GM15510 (cell line): ENCODE data around the gene KLHL3.

Experiments used
- POLR2A ChIP-seq: IDR thresholded peaks from 3 replicates; pipeline ENCODE4 v1.6.1; 2011; ENCODE audit warnings: borderline replicate concordance; ENCODE audit not compliant: insufficient read length; ENCODE audit errors: extremely low read depth

The KLHL3 gene

DNA sequence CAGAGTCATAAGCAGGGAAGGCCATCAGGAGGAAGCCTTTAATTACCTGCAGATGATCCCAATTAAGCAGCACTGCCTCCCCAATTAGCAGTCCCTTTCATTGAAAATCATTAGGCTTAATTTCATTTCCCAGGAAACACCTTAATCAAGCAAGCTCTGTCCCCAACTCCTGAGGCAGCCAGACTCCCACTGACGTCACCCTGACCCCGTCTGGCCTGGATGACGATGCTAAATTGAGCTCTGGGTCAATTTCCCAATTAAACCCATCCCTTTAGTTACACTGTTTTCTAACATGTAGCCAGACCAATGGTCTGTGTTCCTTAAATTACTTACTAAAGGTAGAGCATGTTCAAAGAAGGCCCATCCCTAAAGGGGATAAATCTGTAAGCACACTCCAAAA, 152.8 kb downstream of the KLHL3 start:
- no peak for TF ChIP-seq POLR2A

- TF ChIP-seq POLR2A = no peak
Observed at GRCh38 chr5:137582218-137582617, 153.7 kb downstream of the KLHL3 start.

DNA sequence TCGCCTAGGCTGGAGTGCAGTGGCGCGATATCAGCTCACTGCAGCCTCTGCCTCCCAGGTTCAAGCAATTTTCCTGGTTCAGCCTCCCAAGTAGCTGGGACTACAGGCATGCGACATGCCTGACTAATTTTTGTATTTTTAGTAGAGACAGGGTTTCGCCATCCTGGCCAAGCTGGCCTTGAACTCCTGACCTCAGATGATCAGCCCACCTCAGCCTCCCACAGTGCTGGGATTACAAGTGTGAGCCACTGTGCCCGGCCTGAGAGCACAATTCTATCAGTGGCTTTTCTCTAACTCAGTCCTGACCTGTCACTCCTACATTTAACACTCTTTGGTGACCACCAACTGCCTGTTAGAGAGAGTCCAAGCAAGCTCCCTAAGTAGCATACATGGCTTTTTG, 154.1 kb downstream of the KLHL3 start:
- no peak for TF ChIP-seq POLR2A

DNA sequence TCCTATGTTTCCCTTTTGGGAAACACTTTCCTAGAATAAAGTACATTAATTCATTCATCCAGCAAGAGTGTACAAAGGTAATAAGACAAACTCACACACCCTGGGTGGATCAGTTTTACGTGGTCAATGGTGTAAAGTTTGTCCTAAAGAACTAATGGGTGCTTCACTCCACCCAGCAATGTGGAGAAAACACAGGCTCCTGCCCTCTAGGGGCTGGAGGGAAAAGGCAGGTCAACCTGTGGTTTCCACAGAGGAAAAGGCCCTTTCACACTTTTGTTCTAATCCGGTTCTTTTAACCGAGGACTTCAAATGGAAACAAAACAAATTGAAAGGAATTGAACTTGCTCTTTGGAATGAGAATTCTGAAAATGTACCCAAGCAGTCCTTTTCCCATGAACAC, 155.9 kb downstream of the KLHL3 start:
- TF ChIP-seq POLR2A = no peak

DNA sequence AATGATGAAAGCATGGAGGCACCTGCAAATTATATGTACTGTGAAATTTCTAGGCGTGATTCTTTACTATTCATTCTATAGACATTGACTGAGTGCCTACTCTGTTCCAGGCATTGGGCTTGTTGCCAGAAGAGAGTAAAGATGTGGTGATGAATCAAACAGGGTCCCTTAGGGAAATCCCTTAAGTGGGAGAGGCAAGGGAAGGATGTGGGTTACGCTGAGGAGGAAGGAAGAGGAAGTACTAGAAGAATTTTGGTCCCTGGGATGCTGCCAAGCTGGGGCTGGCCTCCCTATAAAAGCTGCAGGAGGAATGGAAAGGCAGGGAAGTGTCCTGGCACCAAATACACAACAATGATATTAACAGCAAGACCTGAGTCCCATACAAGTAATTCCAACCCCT, 160.0 kb downstream of the KLHL3 start:
- TF ChIP-seq POLR2A = no peak

DNA sequence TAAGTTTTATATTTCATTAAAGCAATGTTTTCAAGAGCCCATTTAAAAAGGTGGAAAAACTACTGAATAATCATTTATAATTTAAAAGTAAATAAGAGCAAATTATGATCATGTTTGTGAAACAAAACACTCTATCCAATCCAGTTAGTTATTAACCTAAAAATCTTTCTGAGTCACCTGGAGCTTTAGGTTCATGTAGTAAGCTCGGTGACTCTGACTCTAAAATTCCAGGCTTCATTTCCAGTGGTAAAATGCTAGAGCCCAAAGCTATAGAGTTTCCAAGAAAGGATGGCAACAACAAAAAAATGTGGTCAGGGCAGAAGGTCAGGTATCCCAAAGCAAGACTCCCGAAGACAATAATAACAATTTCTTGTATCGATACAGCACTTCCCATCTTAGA, 160.7 kb downstream of the KLHL3 start:
- TF ChIP-seq POLR2A = no peak

- no peak for TF ChIP-seq POLR2A
Observed at GRCh38 chr5:137573376-137573775, 162.5 kb downstream of the KLHL3 start.

- TF ChIP-seq POLR2A = no peak
Observed at GRCh38 chr5:137572042-137572695, 163.7 kb downstream of the KLHL3 start.

GRCh38 chr5:137570070-137570469, 165.8 kb downstream of the KLHL3 start:
- no peak for TF ChIP-seq POLR2A
